Measurements from ENCODE around the gene ARHGAP5. TPM values are rescaled to one million over a fixed set of nuclear protein-coding genes. Genes with fewer than 3 reads are reported as not detected.

ARHGAP5 gene
- total RNA-seq, 1 experiment from 2014 or later = 66.9 TPM

GRCh38 chr14:32208490-32208889 is 131.4 kb downstream of the ARHGAP5 start:
- Mint-ChIP-seq H3K4me1 (peaks cover 17% of the 10 kb centered on the region), H3K9me3 (no peaks in the 10 kb centered on the region), H3K36me3 (no peaks in the 10 kb centered on the region), H3K27ac (no peak overlapping the region), H3K27me3 (ENCODE audit: low read depth) (peaks cover 7% of the 10 kb centered on the region), H3K4me3 (no peak overlapping the region)
- CTCF ChIA-PET = interaction anchor here (1.2 kb wide), 1 partner anchor 24 kb away, joined by 4 read pairs; no protein-coding TSS in a partner anchor
- ATAC-seq (no peak), DNase-seq (ENCODE audit: low spot score) (no peak)
- no peak for TF ChIP-seq PREB (CRISPR knock-in tag; IDR thresholded peaks at IDR 0.05; ENCODE audit: borderline replicate concordance)
- POLR2A ChIA-PET = no interaction called here

Other genes with a start within 250 kb of the ARHGAP5 start
- not detected in 3 replicates for gene RNU6-7, start 124.7 kb downstream of the ARHGAP5 start, total RNA-seq (2021)
- gene RNU6-8, start 126.0 kb downstream of the ARHGAP5 start, total RNA-seq (2021) = not detected in 3 replicates